ENCODE measurements around the gene TBC1D8.

TBC1D8 gene

DNA sequence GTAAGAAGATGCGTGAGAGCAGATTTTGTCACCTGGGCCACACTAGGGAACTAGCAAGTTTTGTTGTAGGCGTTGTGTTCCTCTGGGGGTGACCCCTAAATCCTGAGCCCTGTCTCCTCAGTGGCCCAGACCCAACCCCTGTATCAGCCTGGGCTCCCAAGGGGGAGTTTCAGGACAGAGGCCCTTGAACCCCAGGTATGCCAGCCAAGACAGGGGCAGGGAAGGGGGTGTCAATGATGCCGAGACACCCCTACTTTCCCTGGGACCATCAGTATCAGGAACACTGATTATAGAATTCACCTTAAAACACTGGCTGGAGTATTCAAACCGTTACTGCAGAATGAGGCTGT, 188.2 kb downstream of the TBC1D8 start:
- Histone ChIP-seq H3K4me1 (no peaks in the 10 kb centered on the region), H3K27me3 (ENCODE audit: low read depth) (no peaks in the 10 kb centered on the region), H3K9me3 (no peaks in the 10 kb centered on the region), H3K4me3 (no peak overlapping the region), H3K36me3 (replicated peaks) (no peaks in the 10 kb centered on the region)
- in situ Hi-C loops (cut with MboI; ENCODE audit: low sequenced_read_pairs), result no loop called here
- no peak for DNase-seq (ENCODE audit: low spot score in 2 of 2)

- no peaks in the 10 kb centered on the region for H3K27me3 ChIP-seq (ENCODE audit: low read depth)
- no peak for DNase-seq (ENCODE audit: low spot score in 2 of 2)
- H3K4me1 ChIP-seq, result no peaks in the 10 kb centered on the region
- H3K36me3 ChIP-seq (replicated peaks), result no peaks in the 10 kb centered on the region
- no peaks in the 10 kb centered on the region for H3K9me3 ChIP-seq
- H3K4me3 ChIP-seq, result no peak overlapping the region
- in situ Hi-C loops (cut with MboI; ENCODE audit: low sequenced_read_pairs), result no loop called here
These were observed 188.7 kb downstream of the TBC1D8 start for GRCh38 chr2:100962366-100963025.

GRCh38 chr2:100960688-100961087, 190.5 kb downstream of the TBC1D8 start:
- H3K4me1 ChIP-seq, result no peaks in the 10 kb centered on the region
- no peaks in the 10 kb centered on the region for H3K36me3 ChIP-seq (replicated peaks)
- in situ Hi-C loops (cut with MboI; ENCODE audit: low sequenced_read_pairs), result no loop called here
- H3K4me3 ChIP-seq, result no peak overlapping the region
- no peak for DNase-seq (ENCODE audit: low spot score in 2 of 2)
- H3K9me3 ChIP-seq, result no peaks in the 10 kb centered on the region
- H3K27me3 ChIP-seq (ENCODE audit: low read depth), result no peaks in the 10 kb centered on the region

DNA sequence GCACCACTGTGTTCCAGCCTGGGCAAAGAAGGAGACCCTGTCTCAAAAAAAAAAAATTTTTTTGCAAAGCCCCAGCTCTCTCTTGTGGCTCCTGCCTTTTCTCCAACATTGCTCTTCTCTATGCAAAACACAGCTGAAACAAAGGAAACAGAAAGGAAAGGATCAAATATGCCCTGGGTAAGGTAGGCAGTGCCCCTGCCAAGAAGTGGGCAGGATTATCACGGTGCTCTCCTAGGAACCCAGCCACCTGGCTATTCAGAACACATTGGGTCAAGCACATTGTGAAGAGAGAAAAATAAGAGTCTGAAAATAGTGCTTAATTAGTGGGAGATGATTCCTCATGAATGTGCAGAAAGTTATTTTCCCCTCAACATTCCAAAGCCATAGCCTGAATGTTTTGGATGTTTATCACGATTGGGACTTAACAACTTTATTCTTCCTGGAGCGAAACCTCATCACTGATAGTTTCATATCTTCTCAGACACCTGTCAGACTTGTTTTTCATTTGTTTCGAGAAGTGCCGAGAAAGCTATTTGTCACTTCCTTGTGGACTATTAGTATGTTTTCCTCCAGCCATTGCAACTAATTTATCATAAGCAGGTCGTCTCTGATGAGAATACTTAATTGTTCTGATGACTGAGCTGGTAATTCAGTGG, 191.8 kb downstream of the TBC1D8 start:
- Histone ChIP-seq H3K4me1 (no peaks in the 10 kb centered on the region), H3K9me3 (no peaks in the 10 kb centered on the region), H3K27me3 (ENCODE audit: low read depth) (no peaks in the 10 kb centered on the region), H3K4me3 (no peak overlapping the region), H3K36me3 (replicated peaks) (no peaks in the 10 kb centered on the region)
- no peak for DNase-seq (ENCODE audit: low spot score in 2 of 2)
- in situ Hi-C loops (cut with MboI; ENCODE audit: low sequenced_read_pairs), result no loop called here

- in situ Hi-C loops (cut with MboI; ENCODE audit: low sequenced_read_pairs), result no loop called here
- no peaks in the 10 kb centered on the region for H3K9me3 ChIP-seq
- no peak for DNase-seq (ENCODE audit: low spot score in 2 of 2)
- H3K4me1 ChIP-seq, result no peaks in the 10 kb centered on the region
- H3K27me3 ChIP-seq (ENCODE audit: low read depth), result no peaks in the 10 kb centered on the region
- no peaks in the 10 kb centered on the region for H3K36me3 ChIP-seq (replicated peaks)
- H3K4me3 ChIP-seq, result no peak overlapping the region
These were observed 193.1 kb downstream of the TBC1D8 start for GRCh38 chr2:100957996-100958653.
